ENCODE results near the gene MEF2C. TPM values are rescaled to one million over a fixed set of nuclear protein-coding genes. Genes with fewer than 3 reads are reported as not detected.

The MEF2C gene
- total and polyA plus RNA-seq, 7 experiments from 2014 or later = 0.07 to 40.0 (median 2.2) TPM

DNA sequence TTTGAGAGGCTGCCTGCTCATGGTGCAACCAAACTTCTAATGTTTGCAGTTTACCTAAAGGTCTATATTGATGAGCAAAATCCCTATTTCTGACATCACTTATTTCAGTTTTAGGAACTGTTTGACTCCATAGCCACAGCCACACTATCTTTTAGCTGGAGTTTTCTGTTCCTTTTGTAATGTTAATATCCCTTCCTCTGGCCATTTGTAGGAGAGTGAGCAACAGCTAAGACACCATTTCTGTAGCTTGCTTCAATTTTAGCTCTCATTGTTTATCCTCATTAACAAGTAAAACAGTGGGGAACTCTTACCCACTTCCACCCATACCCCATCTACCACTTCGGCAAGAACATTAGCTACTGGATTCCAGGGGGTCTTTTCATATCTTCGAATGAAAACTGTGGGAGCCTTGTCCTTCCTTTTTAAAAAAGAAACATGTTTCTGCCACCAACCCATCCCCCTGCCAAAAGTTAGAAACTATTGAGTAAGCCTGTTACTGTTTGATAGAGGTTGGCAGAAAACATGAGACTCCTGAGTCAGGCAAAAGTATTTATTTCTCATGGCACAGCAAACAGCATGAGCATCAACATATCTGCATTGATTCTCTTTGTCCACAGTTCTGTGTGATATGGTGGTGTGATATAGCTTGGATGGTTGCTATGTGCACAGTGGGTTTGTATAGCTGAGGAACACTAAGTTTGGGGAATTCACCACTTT is 174.1 kb downstream of the MEF2C start:
- Histone ChIP-seq H3K9me3 (ENCODE audit: control insufficient read depth in 2 of 3, low read length in 3 of 3) (no peaks in the 10 kb centered on the region), H3K27me3 (ENCODE audit: control insufficient read depth in 2 of 2, insufficient read depth in 2 of 2, low read length in 2 of 2) (no peaks in the 10 kb centered on the region), H3K4me1 (ENCODE audit: control insufficient read depth in 2 of 2, insufficient read depth in 2 of 2, low read length in 2 of 2) (no peaks in the 10 kb centered on the region), H3K27ac (ENCODE audit: low read depth, low read length) (no peak overlapping the region), H3K4me3 (ENCODE audit: low read length) (no peak overlapping the region), H3K36me3 (ENCODE audit: control insufficient read depth in 2 of 3, insufficient read depth in 3 of 3, low read length in 3 of 3) (no peaks in the 10 kb centered on the region)
- intact Hi-C loops (cut with micrococcal nuclease) = no loop called here
- DNase-seq (no peak), ATAC-seq (no peak)
- H3K9me3 Mint-ChIP-seq = peaks cover 0 to 2% (median 0%) of the 10 kb centered on the region in 11 donors
- H3K27ac Mint-ChIP-seq = no peak overlapping the region
- peaks cover 5 to 39% (median 31%) of the 10 kb centered on the region in 5 donors for H3K27me3 Mint-ChIP-seq
- POLR2A ChIA-PET = no interaction called here
- no peak overlapping the region for H3K4me3 Mint-ChIP-seq
- H3K36me3 Mint-ChIP-seq = no peaks in the 10 kb centered on the region
- H3K4me1 Mint-ChIP-seq = no peaks in the 10 kb centered on the region
- CTCF ChIA-PET = no interaction called here

DNA sequence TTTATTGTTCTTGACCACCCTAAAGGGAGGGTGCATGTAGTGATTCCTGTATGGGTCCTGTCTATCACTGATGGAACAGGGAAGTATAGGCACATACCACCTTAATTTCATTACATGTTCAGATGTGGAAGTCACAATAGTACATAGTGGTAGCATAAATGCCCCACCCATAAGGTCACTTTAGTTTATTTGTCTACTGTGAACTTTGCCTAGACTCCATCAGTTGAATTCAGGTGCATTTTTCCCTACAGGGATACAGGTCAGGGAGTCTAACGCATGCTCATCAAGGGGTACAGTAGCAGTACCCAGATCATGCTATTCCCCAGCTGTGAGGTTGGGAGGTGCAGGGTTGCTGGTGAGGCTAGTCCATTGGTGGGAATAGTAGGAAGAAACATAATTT is 175.0 kb downstream of the MEF2C start:
- Mint-ChIP-seq H3K36me3 (no peaks in the 10 kb centered on the region), H3K27ac (no peak overlapping the region), H3K9me3 (peaks cover 0 to 2% (median 0%) of the 10 kb centered on the region in 11 donors), H3K4me3 (no peak overlapping the region), H3K4me1 (no peaks in the 10 kb centered on the region), H3K27me3 (peaks cover 5 to 42% (median 26%) of the 10 kb centered on the region in 5 donors)
- Histone ChIP-seq H3K9me3 (ENCODE audit: control insufficient read depth in 2 of 3, low read length in 3 of 3) (no peaks in the 10 kb centered on the region), H3K27ac (ENCODE audit: low read depth, low read length) (no peak overlapping the region), H3K27me3 (ENCODE audit: control insufficient read depth in 2 of 2, insufficient read depth in 2 of 2, low read length in 2 of 2) (no peaks in the 10 kb centered on the region), H3K4me1 (ENCODE audit: control insufficient read depth in 2 of 2, insufficient read depth in 2 of 2, low read length in 2 of 2) (no peaks in the 10 kb centered on the region), H3K36me3 (ENCODE audit: control insufficient read depth in 2 of 3, insufficient read depth in 3 of 3, low read length in 3 of 3) (no peaks in the 10 kb centered on the region), H3K4me3 (ENCODE audit: low read length) (no peak overlapping the region)
- CTCF ChIA-PET = interaction anchor here (0.6 to 0.8 kb wide), 2 partner anchors 20 to 26 kb away, joined by 3 to 4 read pairs; no protein-coding TSS in a partner anchor
- intact Hi-C loops (cut with micrococcal nuclease) = no loop called here
- POLR2A ChIA-PET = no interaction called here
- DNase-seq = no peak
- no peak for ATAC-seq

DNA sequence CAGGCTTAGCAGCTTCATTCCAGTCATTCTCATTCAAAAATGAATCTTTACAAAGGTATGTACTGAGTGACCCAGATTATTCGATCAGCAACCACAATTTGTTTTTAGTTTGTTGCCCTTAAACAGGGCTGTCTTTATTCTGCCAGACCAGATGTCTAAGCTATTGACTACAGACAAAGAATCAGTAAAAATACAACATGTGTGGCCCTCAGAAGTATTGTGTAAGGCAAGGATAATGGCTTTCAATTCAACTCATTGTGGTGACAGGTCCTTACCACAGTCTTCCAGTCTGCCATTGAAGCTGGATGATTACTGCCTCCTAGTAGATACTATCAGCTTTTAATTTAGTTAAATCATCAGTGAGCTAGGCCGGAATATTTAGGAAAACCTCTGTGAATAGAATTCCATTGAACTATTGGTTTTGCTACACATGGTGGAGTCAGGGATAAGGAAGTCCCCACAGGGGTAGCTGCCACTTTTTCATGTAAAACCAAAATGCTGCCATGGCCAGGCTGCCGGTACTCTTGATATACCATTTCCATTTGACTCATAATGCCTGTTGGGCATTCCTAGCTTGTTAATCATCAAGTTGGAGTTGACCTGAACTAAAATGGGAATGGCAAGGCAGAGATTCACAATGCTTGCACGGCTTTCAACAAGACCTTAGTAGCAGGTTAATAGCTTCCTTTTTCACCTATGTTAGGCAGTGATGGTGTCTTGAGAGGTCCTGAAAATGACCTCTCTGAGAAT is 175.6 kb downstream of the MEF2C start:
- peaks cover 5 to 40% (median 32%) of the 10 kb centered on the region in 5 donors for H3K27me3 Mint-ChIP-seq
- Histone ChIP-seq H3K4me3 (ENCODE audit: low read length) (no peak overlapping the region), H3K27ac (ENCODE audit: low read depth, low read length) (no peak overlapping the region), H3K4me1 (ENCODE audit: control insufficient read depth in 2 of 2, insufficient read depth in 2 of 2, low read length in 2 of 2) (no peaks in the 10 kb centered on the region), H3K27me3 (ENCODE audit: control insufficient read depth in 2 of 2, insufficient read depth in 2 of 2, low read length in 2 of 2) (no peaks in the 10 kb centered on the region), H3K9me3 (ENCODE audit: control insufficient read depth in 2 of 3, low read length in 3 of 3) (no peaks in the 10 kb centered on the region), H3K36me3 (ENCODE audit: control insufficient read depth in 2 of 3, insufficient read depth in 3 of 3, low read length in 3 of 3) (no peaks in the 10 kb centered on the region)
- H3K4me1 Mint-ChIP-seq = no peaks in the 10 kb centered on the region
- H3K36me3 Mint-ChIP-seq = no peaks in the 10 kb centered on the region
- no peak for ATAC-seq
- peaks cover 0 to 2% (median 0%) of the 10 kb centered on the region in 11 donors for H3K9me3 Mint-ChIP-seq
- no peak overlapping the region for H3K4me3 Mint-ChIP-seq
- no peak overlapping the region for H3K27ac Mint-ChIP-seq
- ChIA-PET POLR2A (no interaction called here), CTCF (interaction anchor here (0.6 to 0.8 kb wide), 2 partner anchors 20 to 25 kb away, joined by 3 to 4 read pairs; no protein-coding TSS in a partner anchor)
- intact Hi-C loops (cut with micrococcal nuclease) = no loop called here
- no peak for DNase-seq

DNA sequence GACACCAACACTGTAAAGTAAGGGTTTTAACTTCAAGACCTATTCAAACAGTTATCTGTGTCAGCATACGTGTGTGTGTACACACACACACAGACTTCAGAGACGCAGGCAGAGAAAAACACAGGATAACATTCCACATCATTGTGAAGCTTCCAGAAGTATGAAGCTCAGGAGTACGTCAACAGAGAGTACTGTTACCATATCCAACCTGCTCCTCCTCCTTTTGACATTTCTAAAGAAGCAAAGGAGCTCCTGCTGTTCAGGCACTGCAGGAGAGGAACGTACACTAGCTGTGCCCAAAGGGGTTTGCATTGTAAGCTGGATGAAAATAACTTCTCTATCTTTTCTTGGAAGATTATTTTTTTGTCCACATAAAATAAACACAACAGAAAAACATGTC is 180.7 kb downstream of the MEF2C start:
- ATAC-seq = no peak

DNA sequence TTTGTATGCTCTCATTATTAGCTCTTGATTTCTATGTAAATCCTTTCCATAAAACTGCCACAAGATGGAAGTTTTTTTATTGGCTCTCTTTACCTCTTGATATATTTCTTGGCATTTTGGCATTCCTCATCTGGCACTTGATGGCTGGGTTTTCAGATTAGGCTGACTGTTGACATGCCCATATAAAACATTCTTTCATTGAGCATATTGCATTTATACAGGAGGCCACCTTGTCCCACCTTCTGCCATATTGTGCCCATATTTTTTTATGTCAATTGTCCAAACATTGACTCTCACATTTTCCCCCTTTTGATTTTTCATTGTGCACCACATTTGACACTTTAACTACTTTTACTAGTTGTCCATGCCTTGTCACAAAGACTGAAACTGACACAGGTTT is 182.9 kb downstream of the MEF2C start:
- H3K4me1 ChIP-seq (ENCODE audit: control insufficient read depth in 2 of 2, insufficient read depth in 2 of 2, low read length in 2 of 2) = no peaks in the 10 kb centered on the region
- POLR2A ChIA-PET = no interaction called here
- Mint-ChIP-seq H3K4me1 (no peaks in the 10 kb centered on the region), H3K27me3 (peaks cover 39 to 78% (median 70%) of the 10 kb centered on the region in 5 donors), H3K4me3 (no peak overlapping the region), H3K36me3 (peaks cover 0 to under 1% (median 0%) of the 10 kb centered on the region in 5 donors), H3K9me3 (peaks cover 0 to 1% (median 0%) of the 10 kb centered on the region in 11 donors), H3K27ac (no peak overlapping the region)
- H3K27me3 ChIP-seq (ENCODE audit: control insufficient read depth in 2 of 2, insufficient read depth in 2 of 2, low read length in 2 of 2) = peaks cover 0 to 18% of the 10 kb centered on the region in 2 donors
- no peak overlapping the region for H3K4me3 ChIP-seq (ENCODE audit: low read length)
- no peaks in the 10 kb centered on the region for H3K9me3 ChIP-seq (ENCODE audit: control insufficient read depth in 2 of 3, low read length in 3 of 3)
- DNase-seq (no peak), ATAC-seq (no peak)
- no peaks in the 10 kb centered on the region for H3K36me3 ChIP-seq (ENCODE audit: control insufficient read depth in 2 of 3, insufficient read depth in 3 of 3, low read length in 3 of 3)
- intact Hi-C loops (cut with micrococcal nuclease) = no loop called here
- CTCF ChIA-PET = no interaction called here
- H3K27ac ChIP-seq (ENCODE audit: low read depth, low read length) = no peak overlapping the region

More for the DNA sequence above, 180.7 kb downstream of the MEF2C start:
- intact Hi-C loops (cut with micrococcal nuclease) = no loop called here
- Mint-ChIP-seq H3K9me3 (peaks cover 0 to 2% (median 0%) of the 10 kb centered on the region in 11 donors), H3K27me3 (peaks cover 23 to 72% (median 56%) of the 10 kb centered on the region in 5 donors), H3K4me1 (no peaks in the 10 kb centered on the region), H3K27ac (no peak overlapping the region), H3K4me3 (no peak overlapping the region), H3K36me3 (no peaks in the 10 kb centered on the region)
- no peak overlapping the region for H3K4me3 ChIP-seq (ENCODE audit: low read length)
- no peak for DNase-seq
- ChIA-PET POLR2A (no interaction called here), CTCF (interaction anchor here (1.3 kb wide), 1 partner anchor 11 kb away, joined by 3 read pairs; no protein-coding TSS in a partner anchor)
- H3K27ac ChIP-seq (ENCODE audit: low read depth, low read length) = no peak overlapping the region
- H3K27me3 ChIP-seq (ENCODE audit: control insufficient read depth in 2 of 2, insufficient read depth in 2 of 2, low read length in 2 of 2) = peaks cover 0 to 5% of the 10 kb centered on the region in 2 donors
- no peaks in the 10 kb centered on the region for H3K4me1 ChIP-seq (ENCODE audit: control insufficient read depth in 2 of 2, insufficient read depth in 2 of 2, low read length in 2 of 2)
- no peaks in the 10 kb centered on the region for H3K9me3 ChIP-seq (ENCODE audit: control insufficient read depth in 2 of 3, low read length in 3 of 3)
- no peaks in the 10 kb centered on the region for H3K36me3 ChIP-seq (ENCODE audit: control insufficient read depth in 2 of 3, insufficient read depth in 3 of 3, low read length in 3 of 3)

DNA sequence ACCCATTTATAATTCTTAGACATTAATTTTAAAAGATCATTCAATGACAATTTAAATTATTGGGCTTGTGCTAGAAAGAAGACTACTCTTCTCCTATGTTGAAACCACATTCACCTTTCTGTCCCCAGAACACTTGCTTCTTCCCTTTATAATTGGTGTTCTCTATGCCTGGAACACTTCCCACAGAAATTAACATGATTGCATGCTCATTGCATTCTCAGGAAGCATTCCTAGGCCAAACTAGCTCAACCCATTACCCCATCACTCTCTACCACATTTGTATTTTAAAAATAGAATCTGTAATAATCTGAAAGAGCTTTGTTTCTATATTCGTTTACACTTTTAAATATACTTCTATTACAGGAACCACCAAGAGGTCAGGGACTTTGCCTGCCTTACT is 184.7 kb downstream of the MEF2C start:
- H3K4me1 Mint-ChIP-seq = no peaks in the 10 kb centered on the region
- no peak overlapping the region for H3K27ac ChIP-seq (ENCODE audit: low read depth, low read length)
- H3K36me3 Mint-ChIP-seq = peaks cover 0 to 2% (median 0%) of the 10 kb centered on the region in 5 donors
- DNase-seq = no peak
- no peak overlapping the region for H3K27ac Mint-ChIP-seq
- no peak overlapping the region for H3K4me3 ChIP-seq (ENCODE audit: low read length)
- no peaks in the 10 kb centered on the region for H3K36me3 ChIP-seq (ENCODE audit: control insufficient read depth in 2 of 3, insufficient read depth in 3 of 3, low read length in 3 of 3)
- no peaks in the 10 kb centered on the region for H3K9me3 ChIP-seq (ENCODE audit: control insufficient read depth in 2 of 3, low read length in 3 of 3)
- peaks cover 9 to 18% of the 10 kb centered on the region in 2 donors for H3K27me3 ChIP-seq (ENCODE audit: control insufficient read depth in 2 of 2, insufficient read depth in 2 of 2, low read length in 2 of 2)
- H3K4me1 ChIP-seq (ENCODE audit: control insufficient read depth in 2 of 2, insufficient read depth in 2 of 2, low read length in 2 of 2) = no peaks in the 10 kb centered on the region
- peaks cover 0 to 1% (median 0%) of the 10 kb centered on the region in 11 donors for H3K9me3 Mint-ChIP-seq
- POLR2A ChIA-PET = no interaction called here
- CTCF ChIA-PET = no interaction called here
- intact Hi-C loops (cut with micrococcal nuclease) = no loop called here
- ATAC-seq = no peak
- peaks cover 55 to 84% (median 72%) of the 10 kb centered on the region in 5 donors for H3K27me3 Mint-ChIP-seq
- no peak overlapping the region for H3K4me3 Mint-ChIP-seq
